B cell (primary cell): ENCODE results near the gene CRYM. TPM values are rescaled to one million over a fixed set of nuclear protein-coding genes. Genes with fewer than 3 reads are reported as not detected.

Source experiments
- ATAC-seq: fragments of 200-7000 bp; cut with Tn5 transposase; one replicate; pipeline ENCODE4 v1.10.0; 2021; ENCODE audit warnings: low read depth, mild to moderate bottlenecking, moderate number of reproducible peaks, moderate library complexity
- CTCF ChIA-PET: fragments of 350-600 bp; sonication (Branson Sonifier 250); formaldehyde crosslinking; loops from one replicate; lab custom pipeline; 2021; ENCODE audit warnings: antibody characterized with exemption, inconsistent platforms; lab: Charles Lee
- POLR2A ChIA-PET: fragments of 350-600 bp; sonication (Branson Sonifier 250); formaldehyde crosslinking; loops from one replicate; lab custom pipeline; 2021; ENCODE audit warnings: antibody characterized with exemption; lab: Charles Lee
- DNase-seq: peaks from one replicate; pipeline ENCODE4 v3.0.0; 2013
- H2AFZ ChIP-seq: 2 replicates; pipeline ENCODE4 v1.6.1; 2012; ENCODE audit warnings: mild to moderate bottlenecking, low read depth, low read length; ENCODE audit not compliant: insufficient read depth, poor library complexity, severe bottlenecking
- H3K27ac ChIP-seq, 2 donors: 1 replicate in 1 of 2; 2 replicates in 1 of 2; pipeline ENCODE4 v1.5.1; 2012 to 2013; ENCODE audit warnings: low read length in 2 of 2, mild to moderate bottlenecking in 2 of 2, moderate library complexity in 1 of 2
- H3K27me3 ChIP-seq, 4 experiments: fragments of 200-600 bp in 1 of 4; sonication (generic) in 1 of 4; replicated peaks in 1 of 4; 1 replicate in 2 of 4; 2 replicates in 2 of 4; pipeline versions ENCODE4 v1.6.1 to v1.7.0; 2013 to 2016; ENCODE audit warnings: low read length in 3 of 4, mild to moderate bottlenecking in 2 of 4, mixed read lengths in 1 of 4, moderate library complexity in 1 of 4; ENCODE audit not compliant: insufficient read depth in 4 of 4, control insufficient read depth in 3 of 4; ENCODE audit errors: control extremely low read depth in 1 of 4
- H3K36me3 ChIP-seq, 2 experiments: replicated peaks in 1 of 2; 1 replicate in 1 of 2; 2 replicates in 1 of 2; pipeline versions ENCODE4 v1.6.1 to v1.7.1; 2013; ENCODE audit warnings: low read length in 1 of 2; ENCODE audit not compliant: insufficient read depth in 2 of 2, control insufficient read depth in 1 of 2; ENCODE audit errors: control extremely low read depth in 1 of 2, extremely low read depth in 1 of 2
- H3K4me1 ChIP-seq, 2 donors: fragments of 200-600 bp in 1 of 2; sonication (generic) in 1 of 2; 1 replicate in 1 of 2; 2 replicates in 1 of 2; pipeline versions ENCODE4 v1.5.1 to v1.6.1; 2013 to 2017; ENCODE audit warnings: low read length in 2 of 2; ENCODE audit not compliant: control insufficient read depth in 2 of 2, insufficient read depth in 2 of 2
- H3K4me2 ChIP-seq: replicated peaks from 2 replicates; pipeline ENCODE3; 2012; ENCODE audit warnings: mild to moderate bottlenecking, low read depth, low read length; ENCODE audit not compliant: poor library complexity, severe bottlenecking
- H3K4me3 ChIP-seq, 5 experiments: fragments of 200-600 bp in 1 of 5; sonication (generic) in 1 of 5; 1 replicate in 3 of 5; 2 replicates in 2 of 5; pipeline versions ENCODE4 v1.5.1 to v1.7.0; 2011 to 2016; ENCODE audit warnings: low read length in 4 of 5, mild to moderate bottlenecking in 4 of 5, low read depth in 2 of 5, control low read depth in 1 of 5, moderate library complexity in 1 of 5; ENCODE audit not compliant: insufficient read depth in 1 of 5; ENCODE audit errors: control extremely low read depth in 1 of 5, extremely low read depth in 1 of 5
- H3K79me2 ChIP-seq: fragments of 200-600 bp; sonication (generic); one replicate; pipeline ENCODE4 v1.6.0; 2016; ENCODE audit warnings: low read length; ENCODE audit not compliant: control insufficient read depth, insufficient read depth
- H3K9ac ChIP-seq: fragments of 200-600 bp; sonication (generic); 2 replicates; pipeline ENCODE4 v1.6.1; 2017; ENCODE audit warnings: mild to moderate bottlenecking, low read length, moderate library complexity
- H3K9me3 ChIP-seq, 3 donors: one replicate each; pipeline versions ENCODE4 v1.6.1 to v1.7.1; 2013; ENCODE audit warnings: low read length in 2 of 3; ENCODE audit not compliant: control insufficient read depth in 2 of 3, insufficient read depth in 1 of 3; ENCODE audit errors: control extremely low read depth in 1 of 3
- H4K20me1 ChIP-seq: 2 replicates; pipeline ENCODE4 v1.6.0; 2012; ENCODE audit warnings: mild to moderate bottlenecking, low read length; ENCODE audit not compliant: insufficient read depth, control insufficient read depth, poor library complexity, severe bottlenecking
- H3K27ac Mint-ChIP-seq: one replicate; pipeline ENCODE4 v1.8.0; 2021; ENCODE audit warnings: mixed read lengths
- H3K27me3 Mint-ChIP-seq: one replicate; pipeline ENCODE4 v1.8.0; 2021; ENCODE audit warnings: mixed read lengths
- H3K4me1 Mint-ChIP-seq: one replicate; pipeline ENCODE4 v1.8.0; 2021; ENCODE audit warnings: mixed read lengths
- H3K4me3 Mint-ChIP-seq: one replicate; pipeline ENCODE4 v1.8.0; 2021; ENCODE audit warnings: mixed read lengths
- H3K9me3 Mint-ChIP-seq: one replicate; pipeline ENCODE4 v1.8.0; 2022; ENCODE audit warnings: mixed read lengths; ENCODE audit not compliant: insufficient read depth
- EZH2 ChIP-seq: IDR thresholded peaks from 2 replicates; pipeline ENCODE4 v1.6.1; 2012; ENCODE audit warnings: borderline replicate concordance, low read depth, mild to moderate bottlenecking, moderate library complexity, low read length; ENCODE audit not compliant: insufficient read depth, poor library complexity, severe bottlenecking
- WGBS: methylation state at CpG from one replicate; pipeline ENCODE4 v1.1.5; 2013; ENCODE audit warnings: missing lambda C conversion rate; ENCODE audit not compliant: insufficient coverage; 5-methylcytosine and 5-hydroxymethylcytosine counted together
- intact Hi-C: fragments of 100-400 bp; cut with micrococcal nuclease; formaldehyde crosslinking; loops from one replicate; pipeline ENCODE4 v1.10.0; 2022
- polyA plus RNA-seq: library from polyadenylated mRNA; depleted of rRNA; stranded (reverse); fragments of >200 nt; gene quantifications from 2 replicates; pipeline ENCODE4 v1.2.3, GENCODE V29; 2012
- total RNA-seq, 2 donors: library from RNA; stranded (reverse); fragments of 120-200 nt in 1 of 2; gene quantifications; 1 replicate in 1 of 2; 2 replicates in 1 of 2; pipeline versions ENCODE4 v1.2.3 to v1.2.4, GENCODE V29; 2013 to 2022
- TF ChIP-seq, protein P1 (sequence below): fragments of 200-600 bp; IDR thresholded peaks from one replicate; pipeline ENCODE4 v1.8.0; 2022; ENCODE audit warnings: antibody characterized with exemption, mild to moderate bottlenecking

Gene CRYM
- total and polyA plus RNA-seq, 2 donors (not counting 1 experiment from before 2014, with no cell fraction given), result 3.3 to 8.2 TPM

DNA sequence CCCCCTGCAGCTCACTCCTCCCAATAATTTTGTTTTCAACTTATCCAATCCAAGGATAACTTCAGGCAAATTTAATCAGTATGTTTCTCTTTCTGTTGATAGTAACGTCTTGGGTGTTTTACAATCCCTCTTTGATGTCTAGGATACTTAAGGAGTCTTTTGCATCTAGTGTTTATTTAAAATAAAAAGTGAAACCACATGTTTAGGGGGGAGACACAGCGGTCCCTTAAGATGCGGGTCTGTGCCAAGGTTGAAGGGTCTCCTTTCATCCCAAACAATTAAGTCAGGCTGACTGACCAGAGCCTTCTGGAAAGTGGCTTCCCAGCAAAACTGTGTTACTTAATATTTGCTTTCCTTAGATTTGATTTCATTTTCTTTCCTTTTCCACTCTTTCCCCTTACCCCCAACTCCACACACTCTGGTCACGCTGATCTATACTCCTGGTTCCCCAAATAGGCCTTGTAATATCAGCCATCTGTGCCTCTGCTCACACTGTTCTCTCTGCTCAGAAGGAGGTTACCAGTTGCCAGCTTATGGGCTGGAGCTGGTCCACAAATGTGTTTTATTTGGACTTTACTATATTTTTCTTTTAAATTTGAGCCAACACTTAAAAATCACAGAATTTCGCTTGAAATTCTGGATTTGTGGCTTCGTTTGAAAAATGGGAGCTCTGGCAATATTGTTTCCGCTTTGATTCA lies 33.4 kb downstream of the CRYM start:
- DNase-seq (no peak), ATAC-seq (no peak)
- Mint-ChIP-seq H3K27ac (no peak overlapping the region), H3K4me1 (peaks cover 2% of the 10 kb centered on the region), H3K9me3 (no peaks in the 10 kb centered on the region), H3K27me3 (peaks cover 12% of the 10 kb centered on the region), H3K4me3 (no peak overlapping the region)
- no peak overlapping the region for H3K9ac ChIP-seq
- CTCF ChIA-PET, result no interaction called here
- TF ChIP-seq EZH2, result no peak
- TF ChIP-seq, protein P1, sequence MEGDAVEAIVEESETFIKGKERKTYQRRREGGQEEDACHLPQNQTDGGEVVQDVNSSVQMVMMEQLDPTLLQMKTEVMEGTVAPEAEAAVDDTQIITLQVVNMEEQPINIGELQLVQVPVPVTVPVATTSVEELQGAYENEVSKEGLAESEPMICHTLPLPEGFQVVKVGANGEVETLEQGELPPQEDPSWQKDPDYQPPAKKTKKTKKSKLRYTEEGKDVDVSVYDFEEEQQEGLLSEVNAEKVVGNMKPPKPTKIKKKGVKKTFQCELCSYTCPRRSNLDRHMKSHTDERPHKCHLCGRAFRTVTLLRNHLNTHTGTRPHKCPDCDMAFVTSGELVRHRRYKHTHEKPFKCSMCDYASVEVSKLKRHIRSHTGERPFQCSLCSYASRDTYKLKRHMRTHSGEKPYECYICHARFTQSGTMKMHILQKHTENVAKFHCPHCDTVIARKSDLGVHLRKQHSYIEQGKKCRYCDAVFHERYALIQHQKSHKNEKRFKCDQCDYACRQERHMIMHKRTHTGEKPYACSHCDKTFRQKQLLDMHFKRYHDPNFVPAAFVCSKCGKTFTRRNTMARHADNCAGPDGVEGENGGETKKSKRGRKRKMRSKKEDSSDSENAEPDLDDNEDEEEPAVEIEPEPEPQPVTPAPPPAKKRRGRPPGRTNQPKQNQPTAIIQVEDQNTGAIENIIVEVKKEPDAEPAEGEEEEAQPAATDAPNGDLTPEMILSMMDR, result no peak
- H3K4me3 ChIP-seq, result no peak overlapping the region
- 67% methylated on average over 1 of the region's 7 CpGs for whole genome bisulfite sequencing
- no peaks in the 10 kb centered on the region for H3K79me2 ChIP-seq
- no peaks in the 10 kb centered on the region for H3K9me3 ChIP-seq
- H3K27me3 ChIP-seq, result peaks cover 0 to 4% (median 1%) of the 10 kb centered on the region in 4 experiments
- H4K20me1 ChIP-seq, result no peaks in the 10 kb centered on the region
- POLR2A ChIA-PET, result no interaction called here
- no peak overlapping the region for H3K4me2 ChIP-seq
- no peak overlapping the region for H3K27ac ChIP-seq
- H2AFZ ChIP-seq, result no peak overlapping the region
- intact Hi-C loops, result no loop called here
- peaks cover under 1 to 1% of the 10 kb centered on the region in 2 donors for H3K4me1 ChIP-seq
- H3K36me3 ChIP-seq, result no peaks in the 10 kb centered on the region

DNA sequence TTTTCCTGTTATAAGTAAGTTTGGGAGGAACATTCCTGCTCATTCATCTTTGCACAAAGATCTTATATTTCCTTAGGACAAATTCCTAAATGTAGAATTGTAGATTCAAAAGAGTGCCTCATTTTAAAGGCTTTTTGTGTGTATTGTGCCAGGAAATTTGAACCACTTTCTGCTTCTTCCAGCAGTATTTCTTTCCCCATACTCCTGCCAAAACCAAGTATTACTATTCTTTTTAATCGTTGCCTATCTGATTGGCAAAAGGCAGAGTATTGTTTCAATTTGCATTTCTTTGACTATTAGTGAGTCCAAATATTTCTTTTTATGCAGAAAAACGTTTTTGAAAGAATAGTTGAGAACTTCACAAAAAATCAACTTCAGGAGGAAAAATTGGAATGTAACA lies 35.3 kb downstream of the CRYM start:
- TF ChIP-seq, protein P1, result no peak
- TF ChIP-seq EZH2, result no peak
- H3K36me3 ChIP-seq, result no peaks in the 10 kb centered on the region
- ATAC-seq (no peak), DNase-seq (no peak)
- H3K4me3 ChIP-seq, result no peak overlapping the region
- H3K4me1 Mint-ChIP-seq, result no peaks in the 10 kb centered on the region
- POLR2A ChIA-PET, result no interaction called here
- H3K9me3 Mint-ChIP-seq, result no peaks in the 10 kb centered on the region
- no peak overlapping the region for H3K4me2 ChIP-seq
- no peak overlapping the region for H3K27ac ChIP-seq
- intact Hi-C loops, result no loop called here
- WGBS, result no CpG with 5 or more reads among the region's 2 CpGs
- no peaks in the 10 kb centered on the region for H4K20me1 ChIP-seq
- no peaks in the 10 kb centered on the region for H3K79me2 ChIP-seq
- CTCF ChIA-PET, result no interaction called here
- H3K9me3 ChIP-seq, result no peaks in the 10 kb centered on the region
- H3K9ac ChIP-seq, result no peak overlapping the region
- no peak overlapping the region for H3K27ac Mint-ChIP-seq
- no peaks in the 10 kb centered on the region for H3K4me1 ChIP-seq
- no peak overlapping the region for H3K4me3 Mint-ChIP-seq
- H3K27me3 ChIP-seq, result peaks cover 0 to 3% (median 0%) of the 10 kb centered on the region in 4 experiments
- H3K27me3 Mint-ChIP-seq, result peaks cover 6% of the 10 kb centered on the region
- no peak overlapping the region for H2AFZ ChIP-seq
